HepG2 (cell line): ENCODE measurements around the gene LENEP. TPM values are rescaled to one million over a fixed set of nuclear protein-coding genes. Genes with fewer than 3 reads are reported as not detected.

Experiments
- ATRX ChIP-seq: sonication (generic); formaldehyde crosslinking; IDR thresholded peaks from 2 replicates; pipeline ENCODE4 v1.4.0; 2020; ENCODE audit warnings: missing genetic modification reagents, borderline replicate concordance
- IKZF1 ChIP-seq: fragments of 450-650 bp; IDR thresholded peaks from 2 replicates; pipeline ENCODE4 v1.7.1; 2016
- MTA1 ChIP-seq: sonication (generic); formaldehyde crosslinking; IDR thresholded peaks from 2 replicates; pipeline ENCODE4 v1.4.0; 2020; ENCODE audit warnings: missing genetic modification reagents, mild to moderate bottlenecking, borderline replicate concordance
- WIZ ChIP-seq: sonication (generic); formaldehyde crosslinking; IDR thresholded peaks from 2 replicates; pipeline ENCODE4 v1.5.1; 2020; ENCODE audit warnings: mild to moderate bottlenecking, missing genetic modification reagents
- ZMYM3 ChIP-seq: sonication (generic); formaldehyde crosslinking; IDR thresholded peaks from 2 replicates; pipeline ENCODE4 v1.5.1; 2020; ENCODE audit warnings: mild to moderate bottlenecking, missing genetic modification reagents
- ZNF513 ChIP-seq: sonication (generic); formaldehyde crosslinking; conservative IDR thresholded peaks from 2 replicates; pipeline ENCODE4 v1.5.0; 2020; ENCODE audit warnings: missing genetic modification reagents
- ZNF781 ChIP-seq: sonication (generic); formaldehyde crosslinking; IDR thresholded peaks from 2 replicates; pipeline ENCODE4 v1.5.1; 2020; ENCODE audit warnings: borderline replicate concordance, mild to moderate bottlenecking, missing genetic modification reagents; ENCODE audit errors: not compliant biosample characterization
- polyA plus RNA-seq, 8 experiments: library from polyadenylated mRNA; depleted of rRNA in 3 of 8; stranded (reverse) in 7 of 8; unstranded in 1 of 8; fragments of >200 nt; fragmentation: Illumina TruSeq in 4 of 8; extraction: Trizol in 4 of 8; gene quantifications; 2 replicates each; pipeline versions ENCODE4 v1.2.1 to v1.2.3, GENCODE V29; 2011 to 2016; ENCODE audit warnings: low read depth in 4 of 8, missing spikeins in 1 of 8, mixed read lengths in 1 of 8; ENCODE audit not compliant: insufficient read depth in 1 of 8
- total RNA-seq, 5 experiments: library from RNA; depleted of rRNA; stranded (reverse); fragments of >200 nt; fragmentation: Illumina TruSeq; extraction: Trizol; gene quantifications; 2 replicates each; pipeline ENCODE4 v1.2.3, GENCODE V29; 2016; ENCODE audit warnings: low read depth in 1 of 5
- TF ChIP-seq, protein P1 (sequence below): sonication (generic); formaldehyde crosslinking; IDR thresholded peaks from 2 replicates; pipeline ENCODE4 v1.5.0; 2020; ENCODE audit warnings: mild to moderate bottlenecking, missing genetic modification reagents, borderline replicate concordance
- TF ChIP-seq, protein P2 (sequence below): sonication (generic); formaldehyde crosslinking; IDR thresholded peaks from 2 replicates; pipeline ENCODE4 v1.5.1; 2020; ENCODE audit warnings: missing genetic modification reagents, mild to moderate bottlenecking, borderline replicate concordance
- TF ChIP-seq, protein P3 (sequence below): sonication (generic); formaldehyde crosslinking; IDR thresholded peaks from 2 replicates; pipeline ENCODE4 v1.4.0; 2020; ENCODE audit warnings: mild to moderate bottlenecking, missing genetic modification reagents
- TF ChIP-seq, protein P4 (sequence below): sonication (generic); formaldehyde crosslinking; IDR thresholded peaks from 2 replicates; pipeline ENCODE4 v1.5.0; 2020; ENCODE audit warnings: mild to moderate bottlenecking, missing genetic modification reagents, borderline replicate concordance

Gene LENEP
- total and polyA plus RNA-seq, 2 of the 13 experiments (the other 11 are each of a cell fraction or from before 2014, with no cell fraction given): 0.29 TPM; not detected in 1

- TF ChIP-seq, protein P1, sequence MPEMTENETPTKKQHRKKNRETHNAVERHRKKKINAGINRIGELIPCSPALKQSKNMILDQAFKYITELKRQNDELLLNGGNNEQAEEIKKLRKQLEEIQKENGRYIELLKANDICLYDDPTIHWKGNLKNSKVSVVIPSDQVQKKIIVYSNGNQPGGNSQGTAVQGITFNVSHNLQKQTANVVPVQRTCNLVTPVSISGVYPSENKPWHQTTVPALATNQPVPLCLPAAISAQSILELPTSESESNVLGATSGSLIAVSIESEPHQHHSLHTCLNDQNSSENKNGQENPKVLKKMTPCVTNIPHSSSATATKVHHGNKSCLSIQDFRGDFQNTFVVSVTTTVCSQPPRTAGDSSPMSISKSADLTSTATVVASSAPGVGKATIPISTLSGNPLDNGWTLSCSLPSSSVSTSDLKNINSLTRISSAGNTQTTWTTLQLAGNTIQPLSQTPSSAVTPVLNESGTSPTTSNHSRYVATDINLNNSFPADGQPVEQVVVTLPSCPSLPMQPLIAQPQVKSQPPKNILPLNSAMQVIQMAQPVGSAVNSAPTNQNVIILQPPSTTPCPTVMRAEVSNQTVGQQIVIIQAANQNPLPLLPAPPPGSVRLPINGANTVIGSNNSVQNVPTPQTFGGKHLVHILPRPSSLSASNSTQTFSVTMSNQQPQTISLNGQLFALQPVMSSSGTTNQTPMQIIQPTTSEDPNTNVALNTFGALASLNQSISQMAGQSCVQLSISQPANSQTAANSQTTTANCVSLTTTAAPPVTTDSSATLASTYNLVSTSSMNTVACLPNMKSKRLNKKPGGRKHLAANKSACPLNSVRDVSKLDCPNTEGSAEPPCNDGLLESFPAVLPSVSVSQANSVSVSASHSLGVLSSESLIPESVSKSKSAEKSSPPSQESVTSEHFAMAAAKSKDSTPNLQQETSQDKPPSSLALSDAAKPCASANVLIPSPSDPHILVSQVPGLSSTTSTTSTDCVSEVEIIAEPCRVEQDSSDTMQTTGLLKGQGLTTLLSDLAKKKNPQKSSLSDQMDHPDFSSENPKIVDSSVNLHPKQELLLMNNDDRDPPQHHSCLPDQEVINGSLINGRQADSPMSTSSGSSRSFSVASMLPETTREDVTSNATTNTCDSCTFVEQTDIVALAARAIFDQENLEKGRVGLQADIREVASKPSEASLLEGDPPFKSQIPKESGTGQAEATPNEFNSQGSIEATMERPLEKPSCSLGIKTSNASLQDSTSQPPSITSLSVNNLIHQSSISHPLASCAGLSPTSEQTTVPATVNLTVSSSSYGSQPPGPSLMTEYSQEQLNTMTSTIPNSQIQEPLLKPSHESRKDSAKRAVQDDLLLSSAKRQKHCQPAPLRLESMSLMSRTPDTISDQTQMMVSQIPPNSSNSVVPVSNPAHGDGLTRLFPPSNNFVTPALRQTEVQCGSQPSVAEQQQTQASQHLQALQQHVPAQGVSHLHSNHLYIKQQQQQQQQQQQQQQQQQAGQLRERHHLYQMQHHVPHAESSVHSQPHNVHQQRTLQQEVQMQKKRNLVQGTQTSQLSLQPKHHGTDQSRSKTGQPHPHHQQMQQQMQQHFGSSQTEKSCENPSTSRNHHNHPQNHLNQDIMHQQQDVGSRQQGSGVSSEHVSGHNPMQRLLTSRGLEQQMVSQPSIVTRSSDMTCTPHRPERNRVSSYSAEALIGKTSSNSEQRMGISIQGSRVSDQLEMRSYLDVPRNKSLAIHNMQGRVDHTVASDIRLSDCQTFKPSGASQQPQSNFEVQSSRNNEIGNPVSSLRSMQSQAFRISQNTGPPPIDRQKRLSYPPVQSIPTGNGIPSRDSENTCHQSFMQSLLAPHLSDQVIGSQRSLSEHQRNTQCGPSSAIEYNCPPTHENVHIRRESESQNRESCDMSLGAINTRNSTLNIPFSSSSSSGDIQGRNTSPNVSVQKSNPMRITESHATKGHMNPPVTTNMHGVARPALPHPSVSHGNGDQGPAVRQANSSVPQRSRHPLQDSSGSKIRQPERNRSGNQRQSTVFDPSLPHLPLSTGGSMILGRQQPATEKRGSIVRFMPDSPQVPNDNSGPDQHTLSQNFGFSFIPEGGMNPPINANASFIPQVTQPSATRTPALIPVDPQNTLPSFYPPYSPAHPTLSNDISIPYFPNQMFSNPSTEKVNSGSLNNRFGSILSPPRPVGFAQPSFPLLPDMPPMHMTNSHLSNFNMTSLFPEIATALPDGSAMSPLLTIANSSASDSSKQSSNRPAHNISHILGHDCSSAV (CRISPR knock-in tag): no peak
- TF ChIP-seq ZNF513 (CRISPR knock-in tag) (no peak), ZMYM3 (CRISPR knock-in tag) (no peak), IKZF1 (no peak), ZNF781 (CRISPR knock-in tag) (no peak), ATRX (CRISPR knock-in tag) (no peak), MTA1 (CRISPR knock-in tag) (no peak), WIZ (CRISPR knock-in tag) (no peak)
- TF ChIP-seq, protein P2, sequence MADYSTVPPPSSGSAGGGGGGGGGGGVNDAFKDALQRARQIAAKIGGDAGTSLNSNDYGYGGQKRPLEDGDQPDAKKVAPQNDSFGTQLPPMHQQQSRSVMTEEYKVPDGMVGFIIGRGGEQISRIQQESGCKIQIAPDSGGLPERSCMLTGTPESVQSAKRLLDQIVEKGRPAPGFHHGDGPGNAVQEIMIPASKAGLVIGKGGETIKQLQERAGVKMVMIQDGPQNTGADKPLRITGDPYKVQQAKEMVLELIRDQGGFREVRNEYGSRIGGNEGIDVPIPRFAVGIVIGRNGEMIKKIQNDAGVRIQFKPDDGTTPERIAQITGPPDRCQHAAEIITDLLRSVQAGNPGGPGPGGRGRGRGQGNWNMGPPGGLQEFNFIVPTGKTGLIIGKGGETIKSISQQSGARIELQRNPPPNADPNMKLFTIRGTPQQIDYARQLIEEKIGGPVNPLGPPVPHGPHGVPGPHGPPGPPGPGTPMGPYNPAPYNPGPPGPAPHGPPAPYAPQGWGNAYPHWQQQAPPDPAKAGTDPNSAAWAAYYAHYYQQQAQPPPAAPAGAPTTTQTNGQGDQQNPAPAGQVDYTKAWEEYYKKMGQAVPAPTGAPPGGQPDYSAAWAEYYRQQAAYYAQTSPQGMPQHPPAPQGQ (CRISPR knock-in tag): no peak
- TF ChIP-seq, protein P3, sequence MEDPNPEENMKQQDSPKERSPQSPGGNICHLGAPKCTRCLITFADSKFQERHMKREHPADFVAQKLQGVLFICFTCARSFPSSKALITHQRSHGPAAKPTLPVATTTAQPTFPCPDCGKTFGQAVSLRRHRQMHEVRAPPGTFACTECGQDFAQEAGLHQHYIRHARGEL (CRISPR knock-in tag): no peak
- TF ChIP-seq, protein P4, sequence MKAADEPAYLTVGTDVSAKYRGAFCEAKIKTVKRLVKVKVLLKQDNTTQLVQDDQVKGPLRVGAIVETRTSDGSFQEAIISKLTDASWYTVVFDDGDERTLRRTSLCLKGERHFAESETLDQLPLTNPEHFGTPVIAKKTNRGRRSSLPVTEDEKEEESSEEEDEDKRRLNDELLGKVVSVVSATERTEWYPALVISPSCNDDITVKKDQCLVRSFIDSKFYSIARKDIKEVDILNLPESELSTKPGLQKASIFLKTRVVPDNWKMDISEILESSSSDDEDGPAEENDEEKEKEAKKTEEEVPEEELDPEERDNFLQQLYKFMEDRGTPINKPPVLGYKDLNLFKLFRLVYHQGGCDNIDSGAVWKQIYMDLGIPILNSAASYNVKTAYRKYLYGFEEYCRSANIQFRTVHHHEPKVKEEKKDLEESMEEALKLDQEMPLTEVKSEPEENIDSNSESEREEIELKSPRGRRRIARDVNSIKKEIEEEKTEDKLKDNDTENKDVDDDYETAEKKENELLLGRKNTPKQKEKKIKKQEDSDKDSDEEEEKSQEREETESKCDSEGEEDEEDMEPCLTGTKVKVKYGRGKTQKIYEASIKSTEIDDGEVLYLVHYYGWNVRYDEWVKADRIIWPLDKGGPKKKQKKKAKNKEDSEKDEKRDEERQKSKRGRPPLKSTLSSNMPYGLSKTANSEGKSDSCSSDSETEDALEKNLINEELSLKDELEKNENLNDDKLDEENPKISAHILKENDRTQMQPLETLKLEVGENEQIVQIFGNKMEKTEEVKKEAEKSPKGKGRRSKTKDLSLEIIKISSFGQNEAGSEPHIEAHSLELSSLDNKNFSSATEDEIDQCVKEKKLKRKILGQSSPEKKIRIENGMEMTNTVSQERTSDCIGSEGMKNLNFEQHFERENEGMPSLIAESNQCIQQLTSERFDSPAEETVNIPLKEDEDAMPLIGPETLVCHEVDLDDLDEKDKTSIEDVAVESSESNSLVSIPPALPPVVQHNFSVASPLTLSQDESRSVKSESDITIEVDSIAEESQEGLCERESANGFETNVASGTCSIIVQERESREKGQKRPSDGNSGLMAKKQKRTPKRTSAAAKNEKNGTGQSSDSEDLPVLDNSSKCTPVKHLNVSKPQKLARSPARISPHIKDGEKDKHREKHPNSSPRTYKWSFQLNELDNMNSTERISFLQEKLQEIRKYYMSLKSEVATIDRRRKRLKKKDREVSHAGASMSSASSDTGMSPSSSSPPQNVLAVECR (CRISPR knock-in tag): no peak; the same call in 1 of the 2 replicates
These were observed 6.4 kb downstream of the LENEP start (continued) for GRCh38 chr1:154999571-155000410.
